Neural progenitor cell (in vitro differentiated cells): ENCODE measurements around the gene EFCAB8. TPM values are rescaled to one million over a fixed set of nuclear protein-coding genes. Genes with fewer than 3 reads are reported as not detected.

ENCODE experiments used
- DNase-seq: peaks from one replicate; pipeline ENCODE4 v3.0.0-alpha.2; 2016; ENCODE audit warnings: low spot score
- H2AFZ ChIP-seq: fragments of 200-600 bp; sonication (generic); replicated peaks from 2 replicates; pipeline ENCODE4 v1.6.1; 2016; ENCODE audit warnings: antibody characterized with exemption
- H3F3A ChIP-seq: fragments of 200-600 bp; sonication (generic); 2 replicates; pipeline ENCODE4 v1.6.1; 2016; ENCODE audit warnings: antibody characterized with exemption, low read depth
- H3K27ac ChIP-seq: fragments of 200-600 bp; sonication (generic); 2 replicates; pipeline ENCODE4 v1.5.1; 2016; ENCODE audit warnings: mild to moderate bottlenecking
- H3K27me3 ChIP-seq: fragments of 200-600 bp; sonication (generic); 2 replicates; pipeline ENCODE4 v1.6.1; 2016; ENCODE audit warnings: mild to moderate bottlenecking, moderate library complexity
- H3K36me3 ChIP-seq: fragments of 200-600 bp; sonication (generic); 2 replicates; pipeline ENCODE4 v1.5.1; 2016
- H3K4me1 ChIP-seq: fragments of 200-600 bp; sonication (generic); 2 replicates; pipeline ENCODE4 v1.6.1; 2016; ENCODE audit warnings: mixed run types
- H3K4me2 ChIP-seq: fragments of 200-600 bp; sonication (generic); 2 replicates; pipeline ENCODE4 v1.6.1; 2016
- H3K4me3 ChIP-seq: fragments of 200-600 bp; sonication (generic); 2 replicates; pipeline ENCODE4 v1.5.1; 2016
- H3K79me2 ChIP-seq: fragments of 200-600 bp; sonication (generic); 2 replicates; pipeline ENCODE4 v1.6.1; 2016; ENCODE audit warnings: low read depth
- H3K9ac ChIP-seq: fragments of 200-600 bp; sonication (generic); 2 replicates; pipeline ENCODE4 v1.6.1; 2016
- H3K9me3 ChIP-seq: fragments of 200-600 bp; sonication (generic); 2 replicates; pipeline ENCODE4 v1.5.1; 2016; ENCODE audit warnings: low read depth
- H4K20me1 ChIP-seq: fragments of 200-600 bp; sonication (generic); 2 replicates; pipeline ENCODE4 v1.6.1; 2016; ENCODE audit warnings: low read depth
- H3K27ac Mint-ChIP-seq: 3 replicates; pipeline ENCODE4 v1.8.0; 2021; ENCODE audit warnings: mixed read lengths
- H3K27me3 Mint-ChIP-seq: 2 replicates; pipeline ENCODE4 v1.8.0; 2022; ENCODE audit warnings: low read depth, mild to moderate bottlenecking, inconsistent platforms, moderate library complexity, mixed read lengths; ENCODE audit not compliant: insufficient read depth
- H3K36me3 Mint-ChIP-seq: 3 replicates; pipeline ENCODE4 v1.8.0; 2021; ENCODE audit warnings: mixed read lengths
- H3K4me1 Mint-ChIP-seq: 3 replicates; pipeline ENCODE4 v1.8.0; 2021; ENCODE audit warnings: mixed read lengths
- H3K4me3 Mint-ChIP-seq: 3 replicates; pipeline ENCODE4 v1.8.0; 2021; ENCODE audit warnings: mild to moderate bottlenecking, moderate library complexity, mixed read lengths
- H3K9me3 Mint-ChIP-seq: 3 replicates; pipeline ENCODE4 v1.8.0; 2020; ENCODE audit warnings: mixed read lengths
- CTCF ChIP-seq: fragments of 200-600 bp; sonication (generic); IDR thresholded peaks from 2 replicates; pipeline ENCODE4 v1.5.1; 2017; ENCODE audit warnings: antibody characterized with exemption, mild to moderate bottlenecking
- EZH2 ChIP-seq: fragments of 200-600 bp; sonication (generic); IDR thresholded peaks from 2 replicates; pipeline ENCODE4 v1.6.1; 2017; ENCODE audit warnings: antibody characterized with exemption, mild to moderate bottlenecking, moderate library complexity
- EZH2phosphoT487 ChIP-seq: fragments of 200-600 bp; sonication (generic); IDR thresholded peaks from 2 replicates; pipeline ENCODE4 v1.6.1; 2017; ENCODE audit warnings: antibody characterized with exemption
- total RNA-seq: library from RNA; depleted of rRNA; stranded (reverse); fragments of >200 nt; gene quantifications from 2 replicates; pipeline ENCODE4 v1.2.3, GENCODE V29; 2015; ENCODE audit warnings: low replicate concordance

EFCAB8 gene
- total RNA-seq, 1 donor from 2014 or later, result not detected

- Histone ChIP-seq H4K20me1 (peaks cover 14% of the 10 kb centered on the region), H3K4me2 (no peak overlapping the region), H3K9ac (no peak overlapping the region), H3K79me2 (no peaks in the 10 kb centered on the region), H3K4me3 (no peak overlapping the region), H3K4me1 (peaks cover 14% of the 10 kb centered on the region), H3K9me3 (no peaks in the 10 kb centered on the region), H2AFZ (no peak overlapping the region), H3K36me3 (peaks cover 4% of the 10 kb centered on the region), H3K27ac (no peak overlapping the region), H3F3A (peaks cover 37% of the 10 kb centered on the region), H3K27me3 (no peaks in the 10 kb centered on the region)
- H3K27ac Mint-ChIP-seq, result no peak overlapping the region
- peaks cover 2% of the 10 kb centered on the region for H3K27me3 Mint-ChIP-seq
- H3K4me3 Mint-ChIP-seq, result no peak overlapping the region
- TF ChIP-seq EZH2phosphoT487 (no peak), EZH2 (no peak), CTCF (no peak)
- H3K36me3 Mint-ChIP-seq, result peaks cover 7% of the 10 kb centered on the region
- DNase-seq, result no peak
- H3K9me3 Mint-ChIP-seq, result no peaks in the 10 kb centered on the region
- peaks cover 22% of the 10 kb centered on the region for H3K4me1 Mint-ChIP-seq
Measured at GRCh38 chr20:32811886-32812285, 46.8 kb upstream of the EFCAB8 start.

DNA sequence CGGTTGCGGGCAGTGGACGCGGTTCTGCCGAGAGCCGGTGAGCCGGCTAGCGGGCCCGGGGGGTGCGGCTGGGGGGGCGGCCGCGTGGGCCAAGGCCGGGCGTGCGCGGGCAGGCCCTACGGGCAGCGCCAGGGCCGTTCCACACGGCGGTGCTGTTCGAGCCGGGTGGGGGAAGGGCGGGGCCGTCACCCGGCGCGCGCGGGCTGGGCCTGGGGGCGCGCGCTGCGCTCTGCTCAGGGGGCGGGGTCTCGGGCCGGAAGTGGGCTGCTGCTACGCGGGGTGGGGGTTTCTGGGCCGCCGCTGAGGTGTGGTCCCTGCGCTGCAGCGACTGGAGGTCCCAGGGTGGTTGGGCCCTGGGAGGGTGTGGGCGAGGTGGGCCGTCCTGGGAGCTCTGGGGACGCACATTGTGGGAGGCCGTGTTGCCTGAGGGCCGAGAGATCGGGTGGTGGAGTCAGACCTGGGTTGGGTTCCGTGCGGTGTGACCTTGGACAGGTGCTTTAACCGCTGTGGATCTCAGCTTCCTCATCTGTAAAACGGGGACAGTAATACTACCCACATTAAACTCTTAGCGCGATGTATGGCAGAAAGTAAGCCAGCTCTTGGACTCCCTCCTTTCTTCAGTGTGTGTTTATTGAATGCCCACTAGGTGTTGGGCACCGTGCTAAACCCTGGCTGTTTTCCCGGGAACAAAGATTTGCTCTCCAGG lies 38.6 kb upstream of the EFCAB8 start:
- peaks cover 30% of the 10 kb centered on the region for H3F3A ChIP-seq
- peaks cover 10% of the 10 kb centered on the region for H3K4me1 ChIP-seq
- Mint-ChIP-seq H3K27me3 (peaks cover 4% of the 10 kb centered on the region), H3K9me3 (no peaks in the 10 kb centered on the region), H3K4me3 (peak overlapping the region; percentile 94), H3K4me1 (peaks cover 31% of the 10 kb centered on the region), H3K36me3 (no peaks in the 10 kb centered on the region), H3K27ac (peak overlapping the region; percentile 69)
- H3K27ac ChIP-seq, result peak overlapping the region; percentile 97
- TF ChIP-seq EZH2, result no peak
- peak; percentile 18 for TF ChIP-seq CTCF
- no peak for TF ChIP-seq EZH2phosphoT487
- H3K36me3 ChIP-seq, result no peaks in the 10 kb centered on the region
- peaks cover 52% of the 10 kb centered on the region for H3K79me2 ChIP-seq
- H4K20me1 ChIP-seq, result peaks cover 50% of the 10 kb centered on the region
- no peaks in the 10 kb centered on the region for H3K27me3 ChIP-seq
- no peak overlapping the region for H2AFZ ChIP-seq
- peak; percentile 95 for DNase-seq
- peak overlapping the region; percentile 86 for H3K4me2 ChIP-seq
- H3K9ac ChIP-seq, result peak overlapping the region; percentile 72
- H3K4me3 ChIP-seq, result peak overlapping the region; percentile 68
- no peaks in the 10 kb centered on the region for H3K9me3 ChIP-seq

GRCh38 chr20:32820698-32821377 lies 37.9 kb upstream of the EFCAB8 start:
- Histone ChIP-seq H3K79me2 (peaks cover 59% of the 10 kb centered on the region), H3K27ac (no peak overlapping the region), H4K20me1 (peaks cover 57% of the 10 kb centered on the region), H3F3A (peaks cover 30% of the 10 kb centered on the region), H3K4me1 (peaks cover 10% of the 10 kb centered on the region), H3K36me3 (no peaks in the 10 kb centered on the region), H3K4me3 (peak overlapping the region; percentile 68), H3K4me2 (peak overlapping the region; percentile 86), H3K27me3 (no peaks in the 10 kb centered on the region), H2AFZ (no peak overlapping the region), H3K9ac (peak overlapping the region; percentile 72), H3K9me3 (no peaks in the 10 kb centered on the region)
- H3K9me3 Mint-ChIP-seq, result no peaks in the 10 kb centered on the region
- no peak for TF ChIP-seq EZH2
- no peak for TF ChIP-seq CTCF
- TF ChIP-seq EZH2phosphoT487, result no peak
- H3K4me1 Mint-ChIP-seq, result peaks cover 31% of the 10 kb centered on the region
- DNase-seq, result peak; percentile 34
- no peaks in the 10 kb centered on the region for H3K36me3 Mint-ChIP-seq
- H3K27ac Mint-ChIP-seq, result peak overlapping the region; percentile 69
- peak overlapping the region; percentile 94 for H3K4me3 Mint-ChIP-seq
- peaks cover 4% of the 10 kb centered on the region for H3K27me3 Mint-ChIP-seq
